CD4-positive, alpha-beta T cell (primary cell): ENCODE measurements around the gene PAPSS2. TPM values are rescaled to one million over a fixed set of nuclear protein-coding genes. Genes with fewer than 3 reads are reported as not detected.

Experiments
- ATAC-seq: fragments of 200-7000 bp; cut with Tn5 transposase; one replicate; pipeline ENCODE4 v1.10.0; 2022; ENCODE audit warnings: mild to moderate bottlenecking; ENCODE audit not compliant: poor library complexity
- CTCF ChIA-PET: fragments of 350-600 bp; sonication (Branson Sonifier 250); formaldehyde crosslinking; loops from one replicate; lab custom pipeline; 2021; ENCODE audit warnings: antibody characterized with exemption, inconsistent platforms; lab: Charles Lee
- POLR2A ChIA-PET: fragments of 350-600 bp; sonication (Branson Sonifier 250); formaldehyde crosslinking; loops from one replicate; lab custom pipeline; 2021; ENCODE audit warnings: antibody characterized with exemption, inconsistent platforms; lab: Charles Lee
- DNase-seq, 14 experiments: peaks; one replicate each; pipeline ENCODE4 v3.0.0-alpha.2; 2013 to 2020; ENCODE audit warnings: mixed read lengths in 2 of 14
- H3K27ac ChIP-seq, 2 donors: one replicate each; pipeline versions ENCODE4 v1.5.1 to v1.7.0; 2013; ENCODE audit warnings: low read length in 2 of 2, low read depth in 1 of 2, mild to moderate bottlenecking in 1 of 2
- H3K27me3 ChIP-seq, 2 experiments: 1 replicate in 1 of 2; 2 replicates in 1 of 2; pipeline versions ENCODE4 v1.6.1 to v1.7.0; 2013; ENCODE audit warnings: low read length in 2 of 2, control low read depth in 1 of 2, mild to moderate bottlenecking in 1 of 2, moderate library complexity in 1 of 2; ENCODE audit not compliant: insufficient read depth in 2 of 2, control insufficient read depth in 1 of 2
- H3K36me3 ChIP-seq: one replicate; pipeline ENCODE4 v1.6.1; 2013; ENCODE audit warnings: low read length, control low read depth; ENCODE audit not compliant: insufficient read depth
- H3K4me1 ChIP-seq: one replicate; pipeline ENCODE4 v1.6.1; 2013; ENCODE audit warnings: low read length, control low read depth; ENCODE audit not compliant: insufficient read depth
- H3K4me3 ChIP-seq: one replicate; pipeline ENCODE4 v1.5.1; 2013; ENCODE audit warnings: mild to moderate bottlenecking, low read length, moderate library complexity
- H3K9me3 ChIP-seq, 2 experiments: 1 replicate in 1 of 2; 2 replicates in 1 of 2; pipeline versions ENCODE4 v1.6.1 to v1.7.0; 2013; ENCODE audit warnings: low read length in 2 of 2, mild to moderate bottlenecking in 2 of 2, control low read depth in 1 of 2, moderate library complexity in 1 of 2; ENCODE audit not compliant: control insufficient read depth in 1 of 2, insufficient read depth in 1 of 2
- H3K27ac Mint-ChIP-seq: one replicate; pipeline ENCODE4 v1.8.0; 2020; ENCODE audit warnings: mixed read lengths
- H3K27me3 Mint-ChIP-seq: one replicate; pipeline ENCODE4 v1.8.0; 2021; ENCODE audit warnings: mixed read lengths
- H3K36me3 Mint-ChIP-seq: one replicate; pipeline ENCODE4 v1.8.0; 2021; ENCODE audit warnings: low read depth, mixed read lengths
- H3K4me1 Mint-ChIP-seq: one replicate; pipeline ENCODE4 v1.8.0; 2021; ENCODE audit warnings: low read depth, mixed read lengths
- H3K4me3 Mint-ChIP-seq: one replicate; pipeline ENCODE4 v1.8.0; 2020; ENCODE audit warnings: mild to moderate bottlenecking, mixed read lengths
- H3K9me3 Mint-ChIP-seq: one replicate; pipeline ENCODE4 v1.8.0; 2020; ENCODE audit warnings: mixed read lengths
- intact Hi-C, 2 experiments: fragments of 100-400 bp; cut with DNase I in 1 of 2; cut with micrococcal nuclease in 1 of 2; formaldehyde crosslinking; loops; one replicate each; pipeline versions ENCODE4 v1.15.1 to v1.9.0; 2023 to 2025; cut with DNase I, micrococcal nuclease
- total RNA-seq, 174 experiments: library from RNA in 2 of 174; stranded (reverse) in 2 of 174; gene quantifications; one replicate each; pipeline ENCODE4 v1.2.3 and lab custom pipeline; 2021 to 2026
- TF ChIP-seq, protein P1 (sequence below): fragments of 200-600 bp; IDR thresholded peaks from one replicate; pipeline ENCODE4 v1.8.0; 2022; ENCODE audit warnings: antibody characterized with exemption, mild to moderate bottlenecking

The PAPSS2 gene
- total RNA-seq, 2 experiments from 2014 or later: not detected

DNA sequence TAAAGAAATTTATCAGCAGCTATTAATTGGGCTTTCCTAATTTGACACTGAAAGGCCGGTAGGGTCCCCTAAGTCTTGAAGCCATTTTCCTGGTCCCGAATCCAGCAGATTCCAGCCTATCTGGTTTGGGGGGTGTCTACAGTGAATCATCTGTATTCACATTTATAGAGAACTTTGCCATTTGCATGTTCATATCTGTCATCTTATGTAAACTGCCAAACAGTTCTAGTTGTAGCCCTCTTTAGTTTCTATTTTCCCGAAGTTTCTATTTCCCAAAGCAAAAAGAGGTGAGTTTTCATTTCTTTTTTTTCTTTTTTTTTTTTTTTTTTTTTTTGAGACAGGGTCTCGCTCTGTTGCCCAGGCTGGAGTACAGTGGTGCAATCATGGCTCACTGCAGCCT lies 47.6 kb downstream of the PAPSS2 start:
- Mint-ChIP-seq H3K9me3 (no peaks in the 10 kb centered on the region), H3K27ac (no peak overlapping the region), H3K36me3 (no peaks in the 10 kb centered on the region), H3K27me3 (peaks cover 11% of the 10 kb centered on the region), H3K4me3 (no peak overlapping the region), H3K4me1 (no peaks in the 10 kb centered on the region)
- ChIA-PET POLR2A (no interaction called here), CTCF (interaction anchor here (0.8 kb wide), 1 partner anchor 163 kb away, joined by 5 read pairs; no protein-coding TSS in a partner anchor)
- no peaks in the 10 kb centered on the region for H3K36me3 ChIP-seq
- H3K9me3 ChIP-seq: no peaks in the 10 kb centered on the region
- H3K4me3 ChIP-seq: no peak overlapping the region
- ATAC-seq (no peak), DNase-seq (no peak)
- peaks cover 0 to 3% of the 10 kb centered on the region in 2 experiments for H3K27me3 ChIP-seq
- H3K4me1 ChIP-seq: no peaks in the 10 kb centered on the region
- intact Hi-C loops: no loop called here
- no peak overlapping the region for H3K27ac ChIP-seq
- TF ChIP-seq, protein P1, sequence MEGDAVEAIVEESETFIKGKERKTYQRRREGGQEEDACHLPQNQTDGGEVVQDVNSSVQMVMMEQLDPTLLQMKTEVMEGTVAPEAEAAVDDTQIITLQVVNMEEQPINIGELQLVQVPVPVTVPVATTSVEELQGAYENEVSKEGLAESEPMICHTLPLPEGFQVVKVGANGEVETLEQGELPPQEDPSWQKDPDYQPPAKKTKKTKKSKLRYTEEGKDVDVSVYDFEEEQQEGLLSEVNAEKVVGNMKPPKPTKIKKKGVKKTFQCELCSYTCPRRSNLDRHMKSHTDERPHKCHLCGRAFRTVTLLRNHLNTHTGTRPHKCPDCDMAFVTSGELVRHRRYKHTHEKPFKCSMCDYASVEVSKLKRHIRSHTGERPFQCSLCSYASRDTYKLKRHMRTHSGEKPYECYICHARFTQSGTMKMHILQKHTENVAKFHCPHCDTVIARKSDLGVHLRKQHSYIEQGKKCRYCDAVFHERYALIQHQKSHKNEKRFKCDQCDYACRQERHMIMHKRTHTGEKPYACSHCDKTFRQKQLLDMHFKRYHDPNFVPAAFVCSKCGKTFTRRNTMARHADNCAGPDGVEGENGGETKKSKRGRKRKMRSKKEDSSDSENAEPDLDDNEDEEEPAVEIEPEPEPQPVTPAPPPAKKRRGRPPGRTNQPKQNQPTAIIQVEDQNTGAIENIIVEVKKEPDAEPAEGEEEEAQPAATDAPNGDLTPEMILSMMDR: no peak

DNA sequence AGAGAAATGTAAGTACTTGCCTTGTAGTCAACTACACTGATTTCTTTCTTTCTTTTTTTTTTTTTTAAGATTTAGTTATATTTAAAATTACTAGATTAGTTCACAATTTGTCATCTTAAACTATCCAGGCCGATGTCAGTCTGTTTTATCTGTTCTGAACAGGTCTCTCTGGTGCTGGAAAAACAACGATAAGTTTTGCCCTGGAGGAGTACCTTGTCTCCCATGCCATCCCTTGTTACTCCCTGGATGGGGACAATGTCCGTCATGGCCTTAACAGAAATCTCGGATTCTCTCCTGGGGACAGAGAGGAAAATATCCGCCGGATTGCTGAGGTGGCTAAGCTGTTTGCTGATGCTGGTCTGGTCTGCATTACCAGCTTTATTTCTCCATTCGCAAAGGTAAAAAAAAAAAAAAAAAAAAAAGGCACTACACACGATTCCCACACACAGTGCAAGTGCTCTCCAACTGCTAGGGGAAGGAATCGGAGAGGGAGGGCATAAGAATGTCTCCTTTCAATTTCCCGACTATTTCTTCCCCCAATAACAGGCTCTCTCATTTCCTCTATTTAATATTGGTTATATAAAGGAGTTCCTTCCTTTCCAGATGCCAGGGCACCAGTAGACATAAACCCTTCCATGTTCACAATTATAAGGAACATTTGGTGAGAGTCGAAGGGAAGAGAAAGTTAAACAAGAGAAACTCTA lies 53.4 kb downstream of the PAPSS2 start:
- Mint-ChIP-seq H3K27me3 (peaks cover 5% of the 10 kb centered on the region), H3K9me3 (no peaks in the 10 kb centered on the region)
- no peak for ATAC-seq

DNA sequence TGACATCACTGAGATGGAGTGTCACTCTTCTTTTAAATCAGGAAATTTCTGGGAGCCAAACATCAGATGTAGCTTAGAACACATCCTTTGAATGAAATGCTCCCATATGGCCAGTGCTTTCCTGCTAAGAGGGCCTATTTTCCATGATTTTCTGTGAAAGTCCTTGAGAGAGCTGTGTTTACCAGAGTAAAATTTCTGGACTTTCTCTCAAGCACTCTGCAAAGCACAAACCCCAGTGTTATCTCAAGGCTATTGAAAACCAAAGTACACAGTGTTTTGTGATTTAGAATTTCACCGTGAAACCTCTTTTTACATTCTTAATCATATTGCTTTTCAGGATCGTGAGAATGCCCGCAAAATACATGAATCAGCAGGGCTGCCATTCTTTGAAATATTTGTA lies 54.0 kb downstream of the PAPSS2 start:
- Histone ChIP-seq H3K9me3 (no peaks in the 10 kb centered on the region), H3K4me3 (no peak overlapping the region), H3K27me3 (peaks cover 0 to 3% of the 10 kb centered on the region in 2 experiments), H3K4me1 (no peaks in the 10 kb centered on the region), H3K27ac (no peak overlapping the region), H3K36me3 (no peaks in the 10 kb centered on the region)
- DNase-seq (no peak), ATAC-seq (no peak)
- Mint-ChIP-seq H3K27ac (no peak overlapping the region), H3K27me3 (peaks cover 5% of the 10 kb centered on the region), H3K4me1 (no peaks in the 10 kb centered on the region), H3K4me3 (no peak overlapping the region), H3K9me3 (no peaks in the 10 kb centered on the region), H3K36me3 (no peaks in the 10 kb centered on the region)
- TF ChIP-seq, protein P1: no peak
- POLR2A ChIA-PET: no interaction called here
- CTCF ChIA-PET: no interaction called here
- intact Hi-C loops: no loop called here

More for the DNA sequence above, 53.4 kb downstream of the PAPSS2 start:
- no peaks in the 10 kb centered on the region for H3K9me3 ChIP-seq
- no peak overlapping the region for H3K4me3 ChIP-seq
- TF ChIP-seq, protein P1: no peak
- intact Hi-C loops: no loop called here
- Mint-ChIP-seq H3K27ac (no peak overlapping the region), H3K4me1 (no peaks in the 10 kb centered on the region), H3K4me3 (no peak overlapping the region), H3K36me3 (no peaks in the 10 kb centered on the region)
- CTCF ChIA-PET: interaction anchor here (0.9 kb wide), 1 partner anchor 9 kb away, joined by 3 read pairs; no protein-coding TSS in a partner anchor
- no peaks in the 10 kb centered on the region for H3K4me1 ChIP-seq
- H3K36me3 ChIP-seq: no peaks in the 10 kb centered on the region
- H3K27me3 ChIP-seq: peaks cover 0 to 3% of the 10 kb centered on the region in 2 experiments
- no peak for DNase-seq
- POLR2A ChIA-PET: no interaction called here
- no peak overlapping the region for H3K27ac ChIP-seq
